KOPT-K1 (cell line): ENCODE data around the gene MALL.
"Not testable (repeated sequence)": the region's sequence is repeated elsewhere in the genome, so short reads cannot be mapped to it uniquely, and the experiment has no call there.

Source experiments
- H3K27ac ChIP-seq: fragments of 200-600 bp; sonication (generic); 2 replicates; pipeline ENCODE4 v1.5.1; 2016; ENCODE audit warnings: antibody characterized with exemption, mild to moderate bottlenecking, low read depth, low read length; ENCODE audit not compliant: poor library complexity, severe bottlenecking
- H3K36me3 ChIP-seq: fragments of 200-600 bp; sonication (generic); 2 replicates; pipeline ENCODE4 v1.5.1; 2017; ENCODE audit warnings: antibody characterized with exemption, mild to moderate bottlenecking, low read length, moderate library complexity; ENCODE audit not compliant: insufficient read depth
- H3K9me3 ChIP-seq: fragments of 200-600 bp; sonication (generic); 2 replicates; pipeline ENCODE4 v1.5.1; 2017; ENCODE audit warnings: antibody characterized with exemption, low read length, mild to moderate bottlenecking; ENCODE audit not compliant: insufficient read depth, poor library complexity, severe bottlenecking

Gene MALL

DNA sequence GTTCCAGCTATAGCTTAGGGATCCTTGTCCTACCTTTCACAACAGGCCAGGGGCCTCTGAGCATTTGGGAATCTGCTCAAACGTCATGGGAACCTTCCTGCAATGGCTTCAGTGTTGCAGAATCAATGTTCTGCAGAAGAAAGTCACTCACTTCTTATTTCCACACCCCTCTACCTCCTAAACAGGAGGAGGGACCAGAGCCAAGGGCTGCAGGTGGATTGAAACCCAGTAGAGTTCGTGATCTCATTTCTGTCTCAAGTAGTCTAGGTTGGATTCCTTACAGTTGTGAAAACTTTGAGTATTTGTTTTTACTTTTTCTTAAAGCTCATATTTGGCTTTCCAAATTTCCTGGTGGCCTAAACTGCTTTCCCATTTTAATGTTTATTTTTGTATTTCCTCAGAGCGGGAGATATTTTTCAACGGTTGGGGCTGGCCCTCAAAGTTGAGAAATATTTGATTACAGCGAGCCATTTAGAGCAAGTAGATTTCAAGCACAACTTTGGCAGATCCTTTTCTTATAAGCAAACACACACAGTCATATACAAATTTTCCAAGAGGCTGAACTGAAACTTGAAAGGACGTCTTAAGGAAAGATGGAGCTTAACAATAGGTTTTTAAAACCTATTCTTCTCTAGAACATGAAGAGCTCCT is 20.6 kb downstream of the MALL start:
- H3K9me3 ChIP-seq, H3K36me3 ChIP-seq, H3K27ac ChIP-seq: not testable (repeated sequence)

DNA sequence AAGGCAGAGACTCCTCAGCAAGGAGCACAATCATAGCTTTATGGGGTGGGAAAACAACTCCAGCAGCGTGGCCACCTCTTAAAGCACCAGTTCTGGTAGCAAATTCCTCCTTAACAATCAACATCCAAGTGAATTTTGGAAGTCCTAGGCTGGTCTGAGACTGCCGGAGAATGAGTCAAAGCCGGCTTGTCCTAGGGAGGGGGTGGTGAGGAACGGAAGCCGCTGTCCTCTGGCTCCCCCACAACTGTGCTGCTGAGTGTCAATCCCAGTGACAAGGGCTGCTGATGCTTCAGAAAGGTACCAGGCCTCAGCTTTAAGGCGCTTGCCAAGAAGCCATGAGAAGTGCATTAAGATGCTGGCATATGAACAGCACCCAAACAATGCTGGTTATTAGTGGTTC is 21.7 kb downstream of the MALL start:
- not testable (repeated sequence) for H3K9me3 ChIP-seq, H3K27ac ChIP-seq, H3K36me3 ChIP-seq

DNA sequence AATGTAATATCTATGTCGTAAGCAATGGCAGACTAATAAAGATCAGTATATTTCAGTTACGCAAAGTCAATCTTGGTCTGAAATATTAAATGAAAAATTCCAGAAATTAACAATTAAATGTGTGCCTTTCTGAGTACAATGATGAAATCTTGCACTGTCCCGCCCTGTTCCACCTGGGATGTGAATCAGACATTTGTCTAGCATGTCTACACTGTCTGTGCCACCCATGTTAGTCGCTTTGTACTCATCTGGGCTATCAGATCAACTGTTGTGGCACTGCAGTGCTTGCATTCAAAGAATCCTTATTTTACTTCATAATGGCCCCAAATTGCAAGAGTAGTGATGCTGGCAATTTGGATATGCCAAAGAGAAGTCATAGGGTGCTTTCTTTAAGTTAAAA is 25.5 kb downstream of the MALL start:
- not testable (repeated sequence) for H3K27ac ChIP-seq, H3K9me3 ChIP-seq, H3K36me3 ChIP-seq

DNA sequence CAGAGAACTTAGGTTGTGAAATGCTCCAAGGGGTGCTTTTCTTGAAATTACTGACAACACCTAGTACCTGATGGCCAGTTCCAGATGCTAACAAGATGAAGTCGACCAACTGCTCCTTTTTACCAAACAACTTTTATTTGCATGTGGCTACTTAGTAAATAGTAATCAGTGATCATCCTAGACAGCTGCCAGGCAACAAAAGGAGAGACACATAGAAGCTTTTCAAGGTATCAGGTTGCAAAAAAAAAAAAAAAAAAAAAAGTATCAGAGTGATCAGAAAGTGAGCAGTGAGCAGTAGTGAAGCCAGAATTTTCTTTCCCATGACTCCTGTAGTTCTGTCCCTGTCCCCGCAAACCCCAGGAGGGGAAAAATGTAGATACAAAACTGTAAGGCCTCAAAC is 31.9 kb downstream of the MALL start:
- not testable (repeated sequence) for H3K36me3 ChIP-seq, H3K27ac ChIP-seq, H3K9me3 ChIP-seq

DNA sequence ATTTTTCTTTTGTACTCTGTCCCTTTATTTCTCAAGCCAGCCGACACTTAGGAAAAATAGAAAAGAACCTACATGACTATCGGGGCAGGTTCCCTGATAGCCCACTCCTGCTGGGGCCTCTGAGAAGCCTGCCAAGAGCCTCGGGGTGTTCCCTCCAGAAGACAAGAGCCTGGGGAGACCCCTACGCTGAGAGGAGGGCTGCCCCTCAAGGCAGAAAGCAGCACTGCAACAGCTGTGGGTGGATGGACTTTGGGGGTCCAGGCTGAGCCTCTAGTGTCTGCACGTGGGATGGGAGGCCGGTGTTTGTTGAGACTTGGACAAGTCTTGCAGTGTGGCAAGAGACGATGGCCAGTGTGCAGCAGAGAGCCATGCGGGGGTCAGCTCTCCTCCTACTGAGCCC is 32.5 kb downstream of the MALL start:
- not testable (repeated sequence) for H3K36me3 ChIP-seq, H3K9me3 ChIP-seq, H3K27ac ChIP-seq

DNA sequence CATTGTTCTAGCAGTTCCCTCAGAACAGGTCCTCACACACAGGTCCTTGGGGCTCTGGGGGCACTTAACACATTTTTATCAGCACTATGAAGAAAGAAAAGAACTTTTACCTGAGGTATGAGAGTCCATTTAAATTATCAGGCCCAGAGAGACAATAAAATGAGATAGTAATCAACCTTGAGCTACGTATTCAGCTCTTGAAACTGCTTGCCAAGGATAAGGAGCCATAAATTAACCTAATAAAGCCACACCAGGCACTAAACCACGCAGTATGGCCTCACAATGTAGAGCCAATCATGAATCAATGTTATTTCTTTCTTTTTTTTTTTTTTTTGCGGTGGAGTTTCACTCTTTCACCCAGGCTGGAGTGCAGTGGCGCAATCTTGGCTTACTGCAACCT is 37.5 kb downstream of the MALL start:
- not testable (repeated sequence) for H3K36me3 ChIP-seq, H3K27ac ChIP-seq, H3K9me3 ChIP-seq

DNA sequence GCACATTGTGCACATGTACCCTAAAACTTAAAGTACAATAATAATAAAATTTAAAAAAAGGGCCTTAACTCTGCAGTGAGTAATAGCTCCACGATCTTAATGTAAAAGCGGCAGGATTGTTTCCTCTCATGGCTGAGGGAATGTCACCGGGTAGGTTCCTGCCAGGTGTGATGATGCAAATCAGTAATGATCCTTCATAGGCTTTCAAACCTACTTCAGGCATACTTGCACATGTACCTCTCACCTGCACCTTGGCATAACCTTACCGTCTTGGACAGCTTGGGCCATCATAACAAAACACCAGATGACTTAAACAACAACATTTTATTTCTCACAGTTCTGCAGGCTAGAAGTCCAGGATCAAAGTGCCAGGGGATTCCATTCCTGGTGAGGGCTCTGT is 39.7 kb downstream of the MALL start:
- not testable (repeated sequence) for H3K36me3 ChIP-seq, H3K9me3 ChIP-seq, H3K27ac ChIP-seq

DNA sequence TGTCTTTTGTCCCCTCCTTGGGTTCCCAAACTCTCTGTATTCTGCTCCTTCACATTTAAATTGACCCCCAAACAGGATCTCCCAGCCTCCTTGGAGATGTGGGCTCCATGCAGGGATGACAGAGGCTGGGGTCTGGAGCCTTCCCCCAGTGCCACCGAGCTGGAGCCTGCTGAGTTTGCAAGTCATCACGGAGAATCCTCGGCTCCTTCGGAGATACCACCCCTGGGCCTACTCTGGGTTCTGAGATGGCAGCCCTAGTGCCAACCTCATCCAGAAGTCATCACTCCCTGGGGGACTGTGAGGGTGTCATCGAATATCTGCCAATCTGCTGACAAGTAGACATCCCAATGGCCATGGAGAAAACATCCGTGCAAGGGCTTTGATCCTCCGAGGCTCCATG is 45.8 kb downstream of the MALL start:
- H3K9me3 ChIP-seq, H3K27ac ChIP-seq, H3K36me3 ChIP-seq: not testable (repeated sequence)

DNA sequence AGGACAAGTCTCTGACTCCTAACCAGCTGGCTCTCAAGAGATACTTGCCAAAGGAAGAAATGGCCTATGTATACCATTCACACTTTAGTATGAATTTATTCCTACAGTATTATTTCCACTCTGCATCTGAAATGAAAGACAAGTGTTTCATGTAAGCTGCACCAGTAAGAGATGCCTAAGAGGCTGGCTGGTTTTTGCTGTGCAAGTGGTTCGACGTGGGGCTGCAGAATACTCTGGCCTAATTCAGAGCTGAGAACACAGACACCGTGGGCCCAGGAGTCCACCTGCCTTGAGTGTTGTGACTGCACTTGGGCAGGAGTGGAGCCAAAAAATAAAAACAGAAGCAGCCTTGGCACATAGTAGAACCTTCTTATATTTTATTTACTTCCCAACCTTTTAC is 47.5 kb downstream of the MALL start:
- H3K9me3 ChIP-seq, H3K36me3 ChIP-seq, H3K27ac ChIP-seq: not testable (repeated sequence)

DNA sequence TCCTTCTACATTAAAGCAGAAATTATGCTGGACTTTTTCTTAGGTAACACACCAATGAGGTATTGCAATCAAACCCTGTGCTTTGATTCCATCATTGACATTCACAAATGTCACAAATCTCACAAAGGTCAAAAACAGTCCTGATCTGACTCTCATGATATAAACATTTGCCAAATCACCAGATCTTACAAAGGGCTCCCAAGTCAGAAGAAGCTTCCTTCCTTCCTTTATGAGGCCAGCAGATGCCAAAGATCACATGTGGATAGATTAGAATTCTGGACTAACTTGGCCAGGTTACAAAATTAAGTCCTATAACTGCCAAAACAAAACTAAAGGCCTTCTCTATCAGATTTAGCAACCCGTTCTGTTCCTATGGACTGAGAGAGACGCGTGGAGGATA is 53.3 kb downstream of the MALL start:
- not testable (repeated sequence) for H3K36me3 ChIP-seq, H3K27ac ChIP-seq, H3K9me3 ChIP-seq

DNA sequence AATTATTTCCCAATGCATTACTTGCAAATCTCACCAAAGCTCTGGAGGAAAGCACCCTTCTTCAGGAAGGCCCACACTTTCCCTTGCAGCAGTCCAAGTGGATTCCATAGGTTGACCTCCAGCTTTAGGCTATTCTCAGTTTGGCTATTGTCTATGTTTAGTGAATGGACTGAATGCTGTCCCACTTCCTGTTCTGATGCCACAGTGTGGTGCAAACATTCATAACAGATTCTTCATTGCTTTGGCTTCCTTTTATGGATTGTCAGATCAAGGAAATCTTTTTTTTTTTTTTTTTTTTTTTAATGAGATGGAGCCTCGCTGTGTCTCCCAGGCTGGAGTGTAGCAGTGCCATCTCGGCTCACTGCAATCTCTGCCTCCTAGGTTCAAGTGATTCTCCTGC is 55.1 kb downstream of the MALL start:
- H3K9me3 ChIP-seq, H3K36me3 ChIP-seq, H3K27ac ChIP-seq: not testable (repeated sequence)

DNA sequence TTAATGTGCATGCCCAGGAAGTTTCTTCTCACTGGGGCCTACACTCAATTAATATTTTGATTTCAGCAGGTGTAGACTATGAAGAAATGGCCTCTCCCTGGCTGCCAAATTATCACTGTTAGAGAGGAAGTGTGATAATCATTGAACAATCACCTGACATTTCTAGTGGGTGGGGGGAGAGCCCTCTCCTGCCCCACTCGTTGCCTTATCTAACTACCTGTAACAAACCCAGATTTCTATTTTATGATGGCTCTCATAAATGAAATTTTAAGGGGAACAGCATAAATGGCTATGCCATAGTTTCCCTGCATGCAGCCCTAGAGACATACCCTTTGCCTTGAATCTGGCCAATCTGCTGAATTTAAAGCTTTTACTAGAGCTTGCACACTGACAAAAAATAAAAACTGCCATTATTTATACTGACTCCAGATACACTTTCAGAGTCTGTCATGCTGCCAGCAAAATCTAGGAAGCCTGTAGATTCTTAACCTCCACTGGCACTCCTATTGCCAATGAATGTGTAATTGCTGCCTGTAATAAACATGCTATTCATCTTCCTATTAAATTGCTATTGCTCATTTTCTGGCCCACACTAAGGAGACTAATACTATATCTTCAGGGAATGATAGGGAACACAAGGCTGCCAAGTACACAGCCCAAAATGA is 55.8 kb downstream of the MALL start:
- not testable (repeated sequence) for H3K27ac ChIP-seq, H3K9me3 ChIP-seq, H3K36me3 ChIP-seq

DNA sequence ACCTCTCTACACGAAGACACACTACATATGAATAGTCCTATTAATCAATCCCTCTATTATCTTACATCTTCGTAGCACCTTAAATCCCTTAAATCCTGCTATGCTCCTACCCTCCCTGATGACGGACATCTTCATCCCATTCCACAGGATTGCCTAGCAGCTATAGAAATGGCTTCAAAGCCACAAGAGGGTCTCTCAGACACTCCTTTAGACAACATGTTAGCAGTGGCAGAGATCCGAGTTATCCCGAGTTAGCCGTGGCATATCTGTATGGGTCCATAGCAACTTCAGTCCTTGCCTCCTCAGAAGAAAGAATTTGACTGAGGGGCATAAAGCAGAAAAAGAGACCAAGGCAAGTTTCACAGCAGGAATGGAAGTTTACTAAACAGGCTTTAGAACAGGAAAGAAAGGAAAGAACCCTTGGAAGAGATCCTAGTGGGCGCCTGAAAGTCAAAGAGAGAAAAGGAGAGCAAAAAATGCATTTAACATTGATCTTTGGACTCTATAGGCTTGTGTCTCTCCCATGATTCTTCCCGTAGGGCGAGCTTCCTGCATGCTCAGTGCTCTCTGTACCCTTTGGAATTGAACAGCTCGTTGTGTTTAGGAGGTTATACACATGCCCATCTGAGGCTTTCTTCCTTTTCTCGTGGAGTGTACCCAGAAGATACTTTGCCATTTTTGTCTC is 56.5 kb downstream of the MALL start:
- not testable (repeated sequence) for H3K27ac ChIP-seq, H3K9me3 ChIP-seq, H3K36me3 ChIP-seq

DNA sequence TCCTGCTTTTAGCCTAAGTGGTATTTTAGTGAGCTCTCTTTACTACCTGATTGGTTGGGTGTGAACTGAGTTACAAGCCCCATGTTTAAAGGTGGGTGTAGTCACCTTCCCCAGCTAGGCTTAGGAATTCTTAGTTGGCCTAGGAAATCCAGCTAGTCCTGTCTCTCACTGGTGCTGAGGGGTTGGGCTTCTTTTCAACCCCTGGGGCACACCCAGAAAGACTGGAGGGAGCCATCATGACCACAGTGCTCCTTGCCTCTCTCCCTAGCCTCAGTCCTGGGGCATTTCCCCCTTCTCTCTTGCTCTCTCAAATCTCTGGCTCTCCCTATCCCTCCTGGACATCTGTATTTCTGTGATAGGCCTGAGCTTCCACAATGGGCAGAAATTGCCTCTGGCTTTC is 57.6 kb downstream of the MALL start:
- not testable (repeated sequence) for H3K27ac ChIP-seq, H3K9me3 ChIP-seq, H3K36me3 ChIP-seq

DNA sequence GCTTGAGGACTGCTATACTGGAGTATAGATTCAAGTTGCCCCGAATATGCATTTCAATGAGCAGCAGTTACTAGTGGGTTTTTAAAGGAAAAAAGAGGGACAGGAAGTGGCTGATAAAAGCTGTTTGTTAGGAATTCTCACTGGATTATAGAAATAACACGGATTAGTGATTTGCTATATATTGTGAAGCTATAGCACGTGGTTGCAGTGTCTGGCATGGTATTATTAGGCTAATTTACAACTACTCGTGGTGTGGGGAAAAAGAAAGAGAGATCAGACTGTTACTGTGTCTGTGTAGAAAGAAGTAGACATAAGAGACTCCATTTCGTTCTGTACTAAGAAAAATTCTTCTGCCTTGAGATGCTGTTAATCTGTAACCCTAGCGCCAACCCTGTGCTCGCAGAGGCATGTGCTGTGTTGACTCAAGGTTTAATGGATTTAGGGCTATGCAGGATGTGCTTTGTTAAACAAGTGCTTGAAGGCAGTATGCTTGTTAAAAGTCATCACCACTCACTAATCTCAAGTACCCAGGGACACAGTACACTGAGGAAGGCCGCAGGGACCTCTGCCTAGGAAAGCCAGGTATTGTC is 59.7 kb downstream of the MALL start:
- not testable (repeated sequence) for H3K9me3 ChIP-seq, H3K36me3 ChIP-seq, H3K27ac ChIP-seq
